CD4-positive, alpha-beta T cell (primary cell): ENCODE data around the gene CPZ. TPM values are rescaled to one million over a fixed set of nuclear protein-coding genes. Genes with fewer than 3 reads are reported as not detected.

Experiments
- ATAC-seq: fragments of 200-7000 bp; cut with Tn5 transposase; one replicate; pipeline ENCODE4 v1.10.0; 2022; ENCODE audit warnings: mild to moderate bottlenecking; ENCODE audit not compliant: poor library complexity
- CTCF ChIA-PET: fragments of 350-600 bp; sonication (Branson Sonifier 250); formaldehyde crosslinking; loops from one replicate; lab custom pipeline; 2021; ENCODE audit warnings: antibody characterized with exemption, inconsistent platforms; lab: Charles Lee
- POLR2A ChIA-PET: fragments of 350-600 bp; sonication (Branson Sonifier 250); formaldehyde crosslinking; loops from one replicate; lab custom pipeline; 2021; ENCODE audit warnings: antibody characterized with exemption, inconsistent platforms; lab: Charles Lee
- DNase-seq, 14 experiments: peaks; one replicate each; pipeline ENCODE4 v3.0.0-alpha.2; 2013 to 2020; ENCODE audit warnings: mixed read lengths in 2 of 14
- H3K27ac ChIP-seq, 2 donors: one replicate each; pipeline versions ENCODE4 v1.5.1 to v1.7.0; 2013; ENCODE audit warnings: low read length in 2 of 2, low read depth in 1 of 2, mild to moderate bottlenecking in 1 of 2
- H3K27me3 ChIP-seq, 2 experiments: 1 replicate in 1 of 2; 2 replicates in 1 of 2; pipeline versions ENCODE4 v1.6.1 to v1.7.0; 2013; ENCODE audit warnings: low read length in 2 of 2, control low read depth in 1 of 2, mild to moderate bottlenecking in 1 of 2, moderate library complexity in 1 of 2; ENCODE audit not compliant: insufficient read depth in 2 of 2, control insufficient read depth in 1 of 2
- H3K36me3 ChIP-seq: one replicate; pipeline ENCODE4 v1.6.1; 2013; ENCODE audit warnings: low read length, control low read depth; ENCODE audit not compliant: insufficient read depth
- H3K4me1 ChIP-seq: one replicate; pipeline ENCODE4 v1.6.1; 2013; ENCODE audit warnings: low read length, control low read depth; ENCODE audit not compliant: insufficient read depth
- H3K4me3 ChIP-seq: one replicate; pipeline ENCODE4 v1.5.1; 2013; ENCODE audit warnings: mild to moderate bottlenecking, low read length, moderate library complexity
- H3K9me3 ChIP-seq, 2 experiments: 1 replicate in 1 of 2; 2 replicates in 1 of 2; pipeline versions ENCODE4 v1.6.1 to v1.7.0; 2013; ENCODE audit warnings: low read length in 2 of 2, mild to moderate bottlenecking in 2 of 2, control low read depth in 1 of 2, moderate library complexity in 1 of 2; ENCODE audit not compliant: control insufficient read depth in 1 of 2, insufficient read depth in 1 of 2
- H3K27ac Mint-ChIP-seq: one replicate; pipeline ENCODE4 v1.8.0; 2020; ENCODE audit warnings: mixed read lengths
- H3K27me3 Mint-ChIP-seq: one replicate; pipeline ENCODE4 v1.8.0; 2021; ENCODE audit warnings: mixed read lengths
- H3K36me3 Mint-ChIP-seq: one replicate; pipeline ENCODE4 v1.8.0; 2021; ENCODE audit warnings: low read depth, mixed read lengths
- H3K4me1 Mint-ChIP-seq: one replicate; pipeline ENCODE4 v1.8.0; 2021; ENCODE audit warnings: low read depth, mixed read lengths
- H3K4me3 Mint-ChIP-seq: one replicate; pipeline ENCODE4 v1.8.0; 2020; ENCODE audit warnings: mild to moderate bottlenecking, mixed read lengths
- H3K9me3 Mint-ChIP-seq: one replicate; pipeline ENCODE4 v1.8.0; 2020; ENCODE audit warnings: mixed read lengths
- intact Hi-C, 2 experiments: fragments of 100-400 bp; cut with DNase I in 1 of 2; cut with micrococcal nuclease in 1 of 2; formaldehyde crosslinking; loops; one replicate each; pipeline versions ENCODE4 v1.15.1 to v1.9.0; 2023 to 2025; cut with DNase I, micrococcal nuclease
- total RNA-seq, 174 experiments: library from RNA in 2 of 174; stranded (reverse) in 2 of 174; gene quantifications; one replicate each; pipeline ENCODE4 v1.2.3 and lab custom pipeline; 2021 to 2026
- TF ChIP-seq, protein P1 (sequence below): fragments of 200-600 bp; IDR thresholded peaks from one replicate; pipeline ENCODE4 v1.8.0; 2022; ENCODE audit warnings: antibody characterized with exemption, mild to moderate bottlenecking

Gene CPZ
- total RNA-seq, 2 experiments from 2014 or later: not detected

DNA sequence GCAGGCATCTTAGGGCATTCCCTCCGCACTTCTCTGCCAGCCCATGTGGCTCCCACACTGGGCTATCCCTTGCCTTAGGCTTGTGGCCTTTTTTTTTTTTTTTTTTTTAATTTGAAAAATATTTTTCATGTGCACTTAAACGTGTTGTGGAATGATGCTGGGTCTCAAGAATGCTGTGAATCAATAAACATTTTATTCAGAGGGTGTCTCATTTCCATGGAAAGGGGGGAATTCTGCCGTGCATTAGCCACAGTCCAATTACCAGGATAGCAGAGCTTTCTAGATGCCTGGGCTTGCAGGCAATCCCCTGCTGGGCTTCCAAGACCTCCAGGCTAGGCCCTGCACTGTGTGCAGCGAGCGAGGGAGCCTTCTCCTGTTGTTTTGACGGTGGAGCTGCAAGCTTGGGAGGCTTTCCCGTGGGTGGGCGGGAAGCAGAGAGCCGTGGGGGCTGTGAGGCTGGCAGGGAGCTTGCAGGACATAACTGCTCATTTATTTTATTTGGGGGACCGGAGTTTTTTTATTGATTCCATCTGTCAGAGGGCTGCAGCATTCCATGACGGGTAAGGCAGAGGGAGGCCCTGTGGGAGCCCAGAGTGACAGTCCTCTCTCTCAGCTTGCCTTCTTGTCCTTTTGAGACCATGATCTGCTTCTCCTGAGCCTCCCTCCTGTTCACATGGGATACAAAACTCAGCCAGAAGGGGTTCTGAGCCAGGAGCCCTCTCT lies 2.6 kb upstream of the CPZ start:
- no peaks in the 10 kb centered on the region for H3K36me3 Mint-ChIP-seq
- ChIA-PET POLR2A (no interaction called here), CTCF (no interaction called here)
- peaks cover 46% of the 10 kb centered on the region for H3K27me3 Mint-ChIP-seq
- H3K27me3 ChIP-seq: peaks cover 23 to 42% of the 10 kb centered on the region in 2 experiments
- H3K27ac ChIP-seq: no peak overlapping the region
- no peak overlapping the region for H3K4me3 Mint-ChIP-seq
- DNase-seq (no peak), ATAC-seq (no peak)
- intact Hi-C loops: loop anchor here in 1 of 2 experiments (10.0 kb wide), 1 partner anchor 345 kb away; no protein-coding TSS in a partner anchor
- H3K9me3 ChIP-seq: peaks cover 0 to 9% of the 10 kb centered on the region in 2 experiments
- no peaks in the 10 kb centered on the region for H3K4me1 ChIP-seq
- H3K4me3 ChIP-seq: no peak overlapping the region
- H3K27ac Mint-ChIP-seq: no peak overlapping the region
- TF ChIP-seq, protein P1, sequence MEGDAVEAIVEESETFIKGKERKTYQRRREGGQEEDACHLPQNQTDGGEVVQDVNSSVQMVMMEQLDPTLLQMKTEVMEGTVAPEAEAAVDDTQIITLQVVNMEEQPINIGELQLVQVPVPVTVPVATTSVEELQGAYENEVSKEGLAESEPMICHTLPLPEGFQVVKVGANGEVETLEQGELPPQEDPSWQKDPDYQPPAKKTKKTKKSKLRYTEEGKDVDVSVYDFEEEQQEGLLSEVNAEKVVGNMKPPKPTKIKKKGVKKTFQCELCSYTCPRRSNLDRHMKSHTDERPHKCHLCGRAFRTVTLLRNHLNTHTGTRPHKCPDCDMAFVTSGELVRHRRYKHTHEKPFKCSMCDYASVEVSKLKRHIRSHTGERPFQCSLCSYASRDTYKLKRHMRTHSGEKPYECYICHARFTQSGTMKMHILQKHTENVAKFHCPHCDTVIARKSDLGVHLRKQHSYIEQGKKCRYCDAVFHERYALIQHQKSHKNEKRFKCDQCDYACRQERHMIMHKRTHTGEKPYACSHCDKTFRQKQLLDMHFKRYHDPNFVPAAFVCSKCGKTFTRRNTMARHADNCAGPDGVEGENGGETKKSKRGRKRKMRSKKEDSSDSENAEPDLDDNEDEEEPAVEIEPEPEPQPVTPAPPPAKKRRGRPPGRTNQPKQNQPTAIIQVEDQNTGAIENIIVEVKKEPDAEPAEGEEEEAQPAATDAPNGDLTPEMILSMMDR: no peak
- no peaks in the 10 kb centered on the region for H3K4me1 Mint-ChIP-seq
- H3K9me3 Mint-ChIP-seq: no peaks in the 10 kb centered on the region
- H3K36me3 ChIP-seq: no peaks in the 10 kb centered on the region

DNA sequence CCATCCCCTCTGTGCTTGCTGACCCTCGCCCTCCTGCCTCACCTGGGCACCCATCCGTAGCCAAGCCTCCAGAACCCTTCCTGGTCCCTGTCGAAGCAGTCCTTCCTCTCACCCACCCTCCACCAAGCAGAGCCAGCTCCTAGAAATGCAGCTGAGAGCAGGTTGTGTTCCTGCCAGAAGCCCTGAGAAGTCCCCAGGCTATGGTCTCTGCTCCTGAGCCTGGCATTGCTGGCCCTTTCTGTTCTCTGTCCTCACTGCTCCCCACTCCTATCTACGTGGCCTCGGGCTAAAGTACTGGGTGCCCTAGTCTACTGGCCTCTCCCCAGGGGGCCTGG lies 2.1 kb upstream of the CPZ start:
- Mint-ChIP-seq H3K9me3 (no peaks in the 10 kb centered on the region), H3K4me3 (no peak overlapping the region), H3K36me3 (no peaks in the 10 kb centered on the region), H3K27me3 (peaks cover 46% of the 10 kb centered on the region), H3K27ac (no peak overlapping the region), H3K4me1 (no peaks in the 10 kb centered on the region)
- ChIA-PET POLR2A (no interaction called here), CTCF (no interaction called here)
- no peak overlapping the region for H3K27ac ChIP-seq
- ATAC-seq (no peak), DNase-seq (no peak)
- no peaks in the 10 kb centered on the region for H3K36me3 ChIP-seq
- TF ChIP-seq, protein P1: no peak
- no peak overlapping the region for H3K4me3 ChIP-seq
- no peaks in the 10 kb centered on the region for H3K4me1 ChIP-seq
- intact Hi-C loops: loop anchor here in 1 of 2 experiments (10.0 kb wide), 1 partner anchor 346 kb away; no protein-coding TSS in a partner anchor
- H3K27me3 ChIP-seq: peaks cover 23 to 42% of the 10 kb centered on the region in 2 experiments
- peaks cover 0 to 9% of the 10 kb centered on the region in 2 experiments for H3K9me3 ChIP-seq

DNA sequence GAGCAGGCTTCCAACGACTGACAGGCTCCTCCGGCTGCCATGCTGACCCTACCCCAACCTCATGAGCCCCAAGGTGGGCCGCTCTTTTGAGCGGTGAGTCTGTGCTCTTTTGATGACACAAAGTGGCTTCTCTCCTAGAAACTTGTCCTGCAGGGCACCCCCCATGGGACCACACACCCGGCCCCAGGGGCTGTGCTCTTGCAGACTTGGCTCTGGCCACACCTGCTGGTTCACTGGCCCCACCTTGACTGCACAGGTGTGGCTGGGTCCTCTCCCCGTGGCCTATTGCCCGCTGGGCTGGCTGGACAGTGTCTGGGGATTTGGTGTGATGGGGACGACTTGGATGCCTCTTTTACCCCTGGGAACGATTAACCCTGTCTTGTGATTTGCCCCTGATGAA lies 1.5 kb upstream of the CPZ start:
- Histone ChIP-seq H3K27ac (no peak overlapping the region), H3K4me1 (no peaks in the 10 kb centered on the region), H3K27me3 (peaks cover 23 to 42% of the 10 kb centered on the region in 2 experiments), H3K4me3 (no peak overlapping the region), H3K36me3 (no peaks in the 10 kb centered on the region), H3K9me3 (peaks cover 0 to 9% of the 10 kb centered on the region in 2 experiments)
- no peak for ATAC-seq
- Mint-ChIP-seq H3K27me3 (peaks cover 46% of the 10 kb centered on the region), H3K36me3 (no peaks in the 10 kb centered on the region), H3K9me3 (no peaks in the 10 kb centered on the region), H3K4me1 (no peaks in the 10 kb centered on the region), H3K27ac (no peak overlapping the region), H3K4me3 (no peak overlapping the region)
- TF ChIP-seq, protein P1: no peak
- no peak for DNase-seq
- ChIA-PET CTCF (no interaction called here), POLR2A (no interaction called here)
- intact Hi-C loops: loop anchor here in 1 of 2 experiments (10.0 kb wide), 1 partner anchor 346 kb away; no protein-coding TSS in a partner anchor
